NCI-H1092 (cell line): ENCODE results near the gene EPHB1.

Experiments
- DNase-seq: peaks from one replicate; lab custom pipeline; 2025; lab: John Stamatoyannopoulos, UW

The EPHB1 gene

DNA sequence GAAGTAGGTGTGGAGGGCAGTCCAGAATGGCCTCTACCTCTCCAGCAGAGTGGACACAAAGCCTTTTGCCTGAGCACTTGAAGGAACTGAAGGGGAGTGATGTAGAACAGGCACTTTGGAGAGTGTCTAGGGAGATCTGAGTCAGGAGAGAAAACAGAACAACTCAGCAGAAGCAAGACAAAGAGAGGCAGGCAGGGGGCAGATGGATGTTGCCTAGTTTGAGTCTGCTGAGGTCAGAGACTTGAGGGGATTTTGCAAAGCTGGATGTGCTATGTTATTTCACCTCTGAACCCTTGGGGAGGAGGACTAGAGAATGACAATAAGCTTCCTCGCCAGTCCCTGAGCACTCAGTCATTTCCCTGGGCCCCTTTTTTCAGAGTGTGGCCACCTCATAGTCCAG is 366.4 kb downstream of the EPHB1 start:
- DNase-seq, result no peak

DNA sequence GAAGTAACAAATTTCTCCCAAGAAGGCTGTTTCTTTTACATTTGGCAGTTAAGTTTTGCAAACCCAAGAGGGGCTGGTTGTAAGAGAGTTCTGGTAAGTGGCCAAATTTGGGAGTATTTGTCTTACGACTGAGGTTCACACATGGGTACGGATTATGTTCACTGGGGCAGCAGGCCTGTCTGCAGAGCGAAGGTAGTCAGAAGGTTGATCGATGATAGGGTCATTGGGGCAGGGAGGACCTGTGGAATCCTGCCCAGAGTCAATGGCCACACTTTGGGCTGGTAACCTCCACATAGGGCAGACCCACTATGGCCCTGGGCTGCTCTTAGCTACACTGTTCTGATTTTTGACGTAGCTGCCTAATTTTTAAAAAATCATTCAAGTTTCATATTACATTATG is 368.6 kb downstream of the EPHB1 start:
- DNase-seq, result no peak

DNA sequence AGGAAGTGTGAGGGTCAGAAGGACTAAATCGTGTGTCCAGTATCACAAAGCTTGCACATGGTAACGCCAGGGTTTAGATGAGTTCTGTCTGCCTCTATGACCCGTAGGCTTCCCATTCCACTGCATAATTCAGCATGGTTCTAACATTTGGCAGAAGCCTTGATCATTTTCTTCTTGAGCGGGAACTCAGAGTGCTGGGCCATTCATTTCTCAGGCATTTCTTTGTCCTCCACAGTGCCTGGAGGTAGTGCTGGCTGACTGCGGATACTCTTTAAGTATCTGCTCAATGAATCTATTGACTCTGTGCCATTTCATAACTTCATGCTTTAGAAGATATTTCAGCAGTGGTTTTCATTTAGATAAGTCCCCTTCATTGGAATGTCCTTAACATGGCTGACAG is 370.2 kb downstream of the EPHB1 start:
- DNase-seq, result no peak

DNA sequence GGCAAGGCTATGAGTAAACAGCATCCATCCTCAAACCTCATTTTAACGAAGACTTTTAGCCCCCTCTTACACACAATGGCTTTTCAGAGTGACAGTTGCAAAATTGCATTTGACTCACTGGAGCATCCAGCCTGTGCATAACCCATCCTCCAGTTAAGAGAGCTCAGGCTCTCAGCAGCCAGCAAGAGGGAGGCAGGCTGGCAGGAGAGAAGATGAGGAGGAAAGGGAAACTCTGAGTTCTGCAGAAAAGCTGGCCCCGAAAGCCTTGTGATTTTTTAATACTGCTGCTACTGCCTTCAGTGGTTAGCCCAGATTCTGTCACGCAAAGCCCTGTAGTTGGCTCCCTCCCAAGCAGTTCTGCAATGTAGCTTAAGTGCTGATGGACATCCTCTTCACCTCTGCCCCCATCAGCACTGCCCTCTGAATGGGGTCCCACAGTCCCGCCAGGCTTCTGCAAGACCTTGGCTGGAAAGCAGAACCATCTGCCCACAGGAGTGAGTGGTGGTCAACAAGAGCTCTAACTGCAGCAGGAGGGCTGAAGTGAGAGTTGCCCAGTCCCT is 371.3 kb downstream of the EPHB1 start:
- DNase-seq, result no peak

DNA sequence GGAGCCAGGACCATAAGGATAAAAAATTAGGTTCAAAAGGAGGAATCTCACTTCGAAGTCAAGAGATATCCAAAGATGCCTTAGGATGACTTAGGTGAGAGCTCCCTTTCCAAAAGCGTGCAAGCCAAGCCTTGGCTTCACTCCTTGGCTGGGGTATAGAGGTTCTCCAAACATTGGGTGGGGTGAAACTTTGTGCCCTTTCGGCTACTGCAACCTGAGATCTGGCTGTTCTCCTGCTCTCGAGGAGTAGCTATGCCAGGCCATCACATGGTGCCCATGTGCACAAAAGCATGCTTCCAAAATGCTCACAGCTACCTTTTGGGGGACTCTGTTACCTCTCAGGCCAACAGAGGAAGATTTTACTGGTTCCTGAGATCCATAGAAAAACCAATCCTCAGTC is 373.8 kb downstream of the EPHB1 start:
- no peak for DNase-seq

DNA sequence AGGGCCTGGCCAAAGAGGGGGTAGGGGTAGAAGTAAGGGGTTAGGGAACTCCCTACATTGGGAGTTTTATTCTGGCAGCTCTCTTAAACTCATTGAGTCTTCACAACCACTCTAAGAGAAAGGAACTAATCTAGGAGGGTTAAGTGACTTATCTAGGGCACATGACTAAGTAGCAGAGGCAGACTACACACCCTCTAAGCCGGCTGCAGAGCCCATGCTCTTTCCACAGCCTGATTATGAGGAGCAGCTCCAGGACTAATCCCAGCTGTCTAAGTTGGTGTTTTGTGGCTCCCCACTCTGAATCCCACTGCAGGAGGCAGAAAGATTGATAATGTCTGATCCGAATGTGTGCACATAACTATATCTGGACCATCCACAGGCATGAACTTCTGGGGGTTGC is 374.6 kb downstream of the EPHB1 start:
- DNase-seq, result no peak

DNA sequence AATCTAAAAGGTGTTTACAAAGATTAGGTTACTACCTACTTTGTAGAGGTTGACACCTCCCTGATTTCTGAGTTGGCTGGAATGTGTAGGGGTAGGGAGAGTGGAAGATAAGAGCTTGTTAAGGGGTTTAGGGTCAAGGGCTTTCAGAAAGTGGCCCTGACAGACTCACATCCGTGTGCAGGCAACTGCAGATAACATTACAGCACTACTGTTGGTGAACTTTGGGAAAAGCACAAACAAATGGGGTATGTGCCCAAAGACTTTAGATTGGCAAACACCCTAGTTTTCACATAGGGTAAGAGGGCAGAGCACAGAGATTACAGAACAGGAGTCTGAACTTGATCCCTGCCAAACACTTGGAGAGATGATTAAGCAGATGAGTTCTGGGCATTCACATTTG is 375.7 kb downstream of the EPHB1 start:
- DNase-seq, result no peak

DNA sequence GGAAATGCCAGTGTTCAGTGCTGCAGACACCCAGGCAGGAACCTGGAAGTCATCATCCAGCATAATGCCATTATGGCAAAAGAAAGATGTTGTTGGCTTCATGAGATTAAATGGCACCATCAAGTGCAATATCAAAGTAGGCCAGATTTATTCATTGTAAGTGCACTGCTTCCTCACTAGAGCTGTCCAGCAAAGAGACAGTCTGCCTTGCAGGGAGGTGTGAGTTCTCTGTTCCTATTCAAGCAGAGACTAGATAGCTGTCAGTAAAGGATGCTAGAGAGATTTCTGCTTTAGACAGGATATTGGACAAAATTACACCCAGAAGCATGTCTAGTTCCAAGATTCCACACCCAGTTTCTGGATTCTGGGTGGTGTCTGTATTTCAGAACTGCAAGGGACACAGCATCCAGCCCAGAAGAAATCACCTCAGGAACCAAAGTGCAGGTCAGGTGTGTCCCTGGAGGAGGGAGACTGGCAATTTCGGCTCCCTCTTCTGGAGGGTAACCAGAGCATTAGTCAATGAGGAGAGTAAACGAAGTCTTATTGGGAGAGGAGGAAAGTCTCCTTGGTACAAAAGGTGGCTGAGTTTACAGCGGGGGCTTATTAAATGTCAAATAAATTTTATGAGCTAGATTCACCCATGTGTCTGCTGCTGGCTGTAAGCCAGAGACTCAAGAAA is 377.3 kb downstream of the EPHB1 start:
- DNase-seq, result no peak

DNA sequence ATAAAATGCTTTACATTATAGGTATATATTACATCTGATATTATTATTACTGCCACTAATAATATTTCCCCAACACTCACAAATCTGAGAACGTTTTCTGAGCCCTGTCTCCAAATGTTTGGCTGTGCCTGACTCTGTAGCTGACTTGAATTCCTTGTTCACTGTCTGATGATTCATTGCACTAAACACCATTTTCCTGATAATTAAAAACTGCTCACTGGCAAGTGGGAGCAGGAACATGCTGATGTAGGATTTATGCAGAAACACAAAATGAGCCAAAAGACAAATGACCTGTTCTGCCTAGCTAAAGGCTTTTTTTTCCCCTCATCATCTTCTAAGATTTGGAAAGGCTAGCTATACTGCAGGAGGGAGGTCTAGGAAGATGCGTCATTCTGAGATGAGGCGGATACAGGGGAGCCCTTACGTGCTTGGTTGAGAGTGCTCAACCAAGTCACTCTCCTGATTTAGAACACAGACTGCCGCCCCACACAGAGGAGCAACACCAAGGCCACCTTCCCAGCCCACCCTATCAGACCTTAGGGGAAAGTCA is 380.7 kb downstream of the EPHB1 start:
- DNase-seq, result no peak

DNA sequence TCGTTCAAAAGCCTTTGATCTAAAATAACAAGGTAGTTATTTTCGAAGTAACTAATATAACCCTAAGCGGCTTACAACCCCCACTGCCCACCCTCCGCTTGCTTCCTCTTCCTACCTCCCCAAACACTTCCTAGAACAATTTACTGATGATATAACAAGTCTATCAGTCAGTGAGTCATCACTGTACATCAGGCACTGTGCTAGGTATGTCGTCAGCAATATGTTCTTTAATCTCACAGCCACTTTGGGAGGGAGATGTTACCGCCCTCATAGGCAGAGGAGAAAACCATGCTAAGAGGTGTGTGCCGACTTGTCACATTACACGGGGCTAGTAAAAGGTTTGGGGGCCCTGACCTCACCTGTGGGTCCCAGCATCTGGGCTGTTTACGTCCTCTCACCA is 381.8 kb downstream of the EPHB1 start:
- DNase-seq, result no peak

DNA sequence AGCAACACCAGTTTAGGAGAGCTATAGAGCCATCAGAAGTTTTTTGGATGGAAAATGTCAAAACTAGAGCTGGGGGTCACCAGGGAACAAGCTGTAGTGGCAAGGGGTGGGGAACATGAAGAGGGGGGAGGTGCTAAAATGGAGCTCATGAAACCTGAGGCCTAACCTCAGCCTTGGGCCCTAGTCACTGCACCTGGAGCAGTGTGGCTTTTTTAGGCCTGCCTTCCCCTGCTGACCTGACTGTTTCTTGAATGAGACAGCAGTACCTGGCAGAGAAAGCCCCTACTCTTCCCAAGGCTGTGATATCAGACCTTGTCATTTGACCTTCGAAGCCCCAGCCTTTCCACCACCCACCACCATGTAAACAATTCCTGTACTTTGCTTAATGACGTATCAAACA is 383.5 kb downstream of the EPHB1 start:
- no peak for DNase-seq

DNA sequence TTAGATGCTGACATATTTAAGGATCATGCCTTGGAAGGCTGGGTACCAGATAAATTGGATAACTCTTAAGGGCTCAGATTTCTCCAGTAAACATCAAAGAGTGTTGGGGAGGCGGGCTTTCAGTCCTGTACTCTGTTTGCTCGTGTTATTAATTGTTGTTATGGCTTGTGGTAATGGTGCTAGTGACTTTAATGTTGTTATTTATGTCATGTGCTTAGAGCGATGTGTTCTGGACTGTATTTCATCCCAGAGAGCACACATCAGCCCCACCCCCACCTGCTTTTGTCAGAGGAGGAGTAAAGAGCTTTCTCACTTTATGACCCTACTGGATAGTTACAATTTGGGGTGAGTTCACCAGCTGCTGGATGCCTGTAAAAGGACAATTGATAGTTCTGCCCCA is 386.3 kb downstream of the EPHB1 start:
- no peak for DNase-seq

DNA sequence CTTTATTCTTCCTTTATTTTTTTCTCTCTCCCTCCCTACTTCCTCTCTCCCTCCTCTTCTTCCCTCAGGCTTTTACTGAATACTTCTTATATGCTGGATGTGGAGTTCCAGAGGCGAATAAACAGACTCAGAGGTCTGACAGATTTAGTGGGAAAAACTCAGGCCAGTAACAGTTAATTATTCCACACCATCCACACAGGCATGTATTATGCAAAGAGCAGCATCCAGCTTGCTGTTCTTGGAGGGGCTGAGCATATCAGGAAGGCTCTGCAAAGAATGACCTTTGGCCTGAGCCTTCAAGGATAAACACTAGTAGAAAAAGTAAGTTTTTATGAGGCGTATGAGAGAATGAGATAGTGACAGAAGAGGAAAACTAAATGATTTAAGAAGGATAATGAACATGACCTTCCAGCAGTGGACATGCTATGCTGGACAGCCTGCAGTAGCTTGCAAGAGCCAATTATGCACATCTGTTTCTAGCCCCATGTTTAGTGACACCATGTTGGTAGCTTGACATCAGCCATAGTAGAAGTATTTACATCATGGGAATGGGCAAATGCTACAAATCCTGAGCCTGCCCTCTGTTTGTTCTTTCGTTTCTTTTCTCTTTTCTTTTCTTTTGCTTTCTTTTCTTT is 387.4 kb downstream of the EPHB1 start:
- no peak for DNase-seq

DNA sequence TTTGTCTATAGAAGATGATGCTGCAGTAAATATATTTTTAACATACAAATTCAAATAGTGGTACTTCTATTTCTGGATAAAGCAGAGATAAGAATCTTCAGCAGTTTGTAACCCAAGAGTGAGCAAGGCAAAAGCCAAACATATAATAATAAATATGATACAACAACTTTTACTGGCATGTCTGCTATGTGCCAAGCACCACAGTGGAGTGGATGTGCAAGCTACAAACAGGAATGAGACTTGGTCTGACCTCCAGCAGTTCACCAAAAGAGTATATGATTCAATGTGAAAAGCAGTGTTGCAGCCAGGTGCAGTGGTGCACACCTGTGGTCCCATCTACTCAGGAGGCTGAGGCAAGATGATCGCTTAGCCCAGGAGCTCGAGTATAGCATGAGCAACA is 395.6 kb downstream of the EPHB1 start:
- DNase-seq, result no peak

DNA sequence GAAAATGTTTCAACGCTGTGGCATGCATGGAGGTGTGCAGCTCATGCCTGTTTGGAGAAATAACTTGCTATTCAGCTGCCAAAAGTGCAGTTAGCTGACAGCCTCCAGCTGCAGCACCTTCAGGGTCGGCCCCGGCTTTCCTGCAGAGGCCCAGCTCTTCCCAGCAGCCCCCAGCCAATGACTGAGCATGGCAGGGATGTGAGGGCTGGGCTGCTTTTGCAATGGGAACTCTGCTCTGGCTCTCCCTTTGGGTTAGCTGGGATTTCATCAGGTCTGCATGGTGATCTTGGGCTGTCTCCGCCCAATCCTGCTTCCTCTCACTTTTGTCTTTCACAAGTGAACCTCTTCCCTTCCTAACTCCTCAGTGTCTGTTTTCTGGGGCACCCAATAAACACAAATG is 396.6 kb downstream of the EPHB1 start:
- DNase-seq, result no peak

DNA sequence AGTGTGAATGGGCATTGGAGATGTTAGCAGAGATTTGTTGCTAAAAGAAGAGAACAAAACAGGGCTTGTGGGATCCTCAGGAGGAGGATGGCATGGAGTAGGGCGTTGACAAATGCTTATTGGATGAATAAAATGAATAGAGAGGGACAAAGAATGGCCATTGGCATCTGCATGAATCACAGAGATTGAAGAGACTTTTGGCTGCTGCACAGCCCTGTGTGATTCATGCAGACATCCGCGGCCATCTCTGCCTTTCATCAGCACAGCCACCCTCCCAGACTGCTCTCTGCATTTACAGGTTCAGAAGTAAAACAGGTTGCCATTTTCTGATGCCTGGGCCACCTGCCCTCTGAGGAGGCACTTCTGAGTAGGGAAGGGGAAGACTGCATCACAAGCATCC is 397.9 kb downstream of the EPHB1 start:
- DNase-seq, result no peak

DNA sequence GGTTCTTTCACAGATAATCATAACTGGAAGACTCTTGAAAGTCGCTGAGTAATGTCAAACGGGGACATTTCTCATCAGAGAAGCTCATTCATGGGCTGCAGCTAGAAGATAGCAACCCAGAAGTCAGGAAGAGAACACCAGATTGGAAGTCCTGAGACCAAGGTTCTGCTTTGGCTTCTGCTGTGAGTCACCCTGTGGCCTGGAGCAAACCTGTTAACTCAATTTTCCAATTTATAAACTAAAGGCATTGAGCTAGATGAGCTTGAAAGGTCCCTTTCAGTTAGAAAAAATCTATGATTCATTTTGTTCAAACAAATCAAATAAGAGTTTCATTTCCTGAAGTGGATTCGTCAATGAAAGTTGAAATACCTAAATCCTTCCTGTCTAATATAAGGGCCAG is 402.2 kb downstream of the EPHB1 start:
- no peak for DNase-seq

DNA sequence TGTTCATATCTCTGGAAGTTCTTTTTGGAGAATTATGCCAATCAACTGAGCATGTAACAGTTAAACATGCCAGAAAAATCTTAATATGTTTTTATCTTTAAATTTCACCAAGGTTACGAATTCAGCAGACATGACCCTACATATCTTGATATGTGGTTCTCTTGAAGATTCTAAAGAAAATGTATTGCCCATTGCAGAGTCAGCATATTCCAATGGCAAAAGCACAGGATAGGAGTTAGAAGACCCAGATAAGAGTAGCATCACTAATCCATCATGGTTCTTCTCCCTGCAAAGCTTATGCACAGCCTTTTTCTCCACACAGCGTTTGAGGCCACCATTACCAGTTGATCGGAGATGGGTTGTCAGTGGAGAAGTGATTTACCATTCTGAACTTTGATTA is 402.8 kb downstream of the EPHB1 start:
- no peak for DNase-seq

DNA sequence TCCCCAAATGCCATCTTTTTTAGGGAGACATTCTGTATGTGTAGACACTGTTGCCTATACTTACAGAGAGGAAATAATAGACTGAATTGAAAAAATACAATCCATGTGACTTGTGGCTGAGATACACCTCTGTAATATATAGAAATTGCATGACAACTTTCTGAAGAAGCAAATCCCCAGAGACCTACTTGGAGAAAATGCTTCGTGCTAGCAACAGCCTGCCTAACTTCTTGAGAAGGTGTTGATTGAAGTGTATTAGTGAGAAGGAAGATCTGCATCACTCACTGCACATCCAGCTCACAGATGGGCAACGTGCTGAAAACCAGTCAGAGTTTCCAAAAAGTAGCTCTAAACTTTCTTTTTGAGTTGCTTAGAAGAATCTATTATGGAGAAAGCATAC is 404.1 kb downstream of the EPHB1 start:
- no peak for DNase-seq

DNA sequence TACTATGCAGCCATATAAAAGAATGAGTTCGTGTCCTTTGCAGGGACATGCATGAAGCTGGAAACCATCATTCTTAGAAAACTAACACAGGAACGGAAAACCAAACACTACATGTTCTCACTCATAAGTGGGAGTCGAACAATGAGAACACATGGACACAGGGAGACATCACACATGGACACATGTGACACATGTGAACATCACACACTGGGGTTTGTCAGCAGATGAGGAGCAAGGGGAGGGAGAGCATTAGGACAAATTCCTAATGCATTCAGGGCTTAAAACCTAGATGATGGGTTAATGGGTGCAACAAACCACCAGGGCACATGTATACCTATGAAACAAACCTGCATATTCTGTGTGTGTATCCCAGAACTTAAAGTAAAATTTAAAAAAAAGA is 408.0 kb downstream of the EPHB1 start:
- DNase-seq, result no peak

DNA sequence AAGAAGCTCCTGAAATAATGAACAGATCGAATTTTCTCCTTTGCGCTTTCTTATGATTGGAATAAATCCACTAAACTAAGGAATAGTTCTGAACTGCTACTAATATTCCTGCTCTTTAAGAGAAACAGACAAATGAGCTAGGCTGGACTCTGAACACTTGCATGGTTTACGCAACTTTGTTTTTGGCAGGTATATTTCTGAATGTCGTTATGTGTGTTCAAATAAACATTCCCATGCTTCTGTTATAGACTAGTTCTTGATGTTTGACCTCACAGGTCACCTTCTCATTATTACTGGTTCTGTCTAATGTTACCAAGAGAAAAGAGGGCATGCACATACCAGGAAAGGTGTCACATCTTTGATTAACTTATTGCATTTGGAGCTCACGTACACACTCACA is 418.2 kb downstream of the EPHB1 start:
- DNase-seq, result no peak

DNA sequence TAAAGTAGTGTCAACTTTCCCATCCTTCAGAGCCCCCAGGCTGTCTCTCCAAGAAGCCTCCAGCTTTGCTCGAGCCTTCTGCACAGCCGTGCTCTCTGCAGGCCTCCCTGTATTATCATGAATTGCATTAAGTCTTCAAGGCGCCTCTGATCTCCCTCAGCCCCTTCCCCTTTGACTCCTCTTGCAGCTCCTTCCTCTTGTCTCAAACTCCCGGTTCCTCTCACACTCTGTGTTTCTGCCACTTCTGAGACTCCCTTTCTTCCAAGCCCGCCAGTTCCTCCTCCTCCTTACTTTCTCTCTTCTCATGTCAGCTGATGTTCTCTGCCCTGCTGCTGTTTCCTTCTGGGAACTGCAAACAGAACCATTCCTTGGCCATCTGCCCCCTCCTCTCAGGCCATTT is 418.8 kb downstream of the EPHB1 start:
- DNase-seq, result no peak

DNA sequence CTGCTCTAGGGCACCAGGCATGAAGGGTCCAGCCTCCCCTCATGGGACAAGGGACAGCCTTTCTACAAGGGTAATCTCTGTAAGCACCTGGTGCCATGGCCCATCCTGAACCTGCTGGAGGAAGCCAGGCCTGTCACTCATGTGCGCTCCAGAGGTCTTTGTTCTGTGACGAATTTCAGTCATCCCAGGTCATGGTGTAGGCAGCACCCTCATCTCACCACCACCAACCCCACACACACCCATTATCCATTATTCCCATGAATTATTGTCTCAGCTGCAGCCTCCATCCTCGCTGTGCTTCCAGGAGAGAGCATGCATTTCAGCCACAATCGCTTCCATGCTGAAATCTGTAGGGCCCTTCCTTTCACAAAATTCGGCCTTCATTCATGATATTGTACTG is 419.3 kb downstream of the EPHB1 start:
- DNase-seq, result no peak

DNA sequence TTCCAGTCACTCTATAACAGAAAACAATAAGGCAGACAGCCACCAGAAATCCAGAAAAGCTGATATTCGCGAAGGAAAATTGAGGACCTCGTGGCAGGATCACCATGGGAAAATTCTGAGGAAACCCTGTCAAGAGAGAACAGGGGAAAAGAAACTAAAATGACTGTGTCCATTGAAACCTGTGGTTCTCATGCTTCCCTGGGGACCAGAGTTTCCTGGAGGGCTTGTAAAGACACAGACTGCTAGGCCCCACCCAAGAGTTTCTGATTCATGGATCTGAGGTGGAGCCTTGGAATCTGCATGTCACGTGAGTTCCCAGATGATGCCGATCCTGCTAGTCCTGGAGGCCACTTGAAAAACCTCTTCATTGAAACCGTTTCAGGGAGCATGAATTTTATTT is 420.5 kb downstream of the EPHB1 start:
- no peak for DNase-seq
